ENCODE results near the gene RABGAP1L. TPM values are rescaled to one million over a fixed set of nuclear protein-coding genes. Genes with fewer than 3 reads are reported as not detected.

The RABGAP1L gene
- total RNA-seq, 6 experiments from 2014 or later, result 11.7 to 23.1 (median 18.5) TPM

- H3K36me3 ChIP-seq, result no peaks in the 10 kb centered on the region
- peaks cover 0 to 18% (median 8%) of the 10 kb centered on the region in 4 donors for H3K4me1 ChIP-seq
- no peak for ATAC-seq
- intact Hi-C loops (cut with DNase I), result loop anchor here in 1 of 2 donors (5.0 kb wide), 1 partner anchor 231 kb away; the partner anchor contains the start of gene CACYBP
- no peak overlapping the region for H3K27ac ChIP-seq
- no peak for DNase-seq
- TF ChIP-seq POLR2A (IDR thresholded peaks at IDR 0.05) (no peak), CTCF (IDR thresholded peaks at IDR 0.05) (no peak)
- H3K4me3 ChIP-seq, result no peak overlapping the region
- H3K27me3 ChIP-seq, result no peaks in the 10 kb centered on the region
- WGBS (ENCODE audit: insufficient coverage, low coverage, low lambda C conversion rate, missing lambda C conversion rate), result 81% methylated on average over 2 of the region's 2 CpGs
- H3K9me3 ChIP-seq, result no peaks in the 10 kb centered on the region
These were observed 607.4 kb downstream of the RABGAP1L start for GRCh38 chr1:174766727-174767126.

GRCh38 chr1:174768516-174768915, 609.2 kb downstream of the RABGAP1L start:
- intact Hi-C loops (cut with DNase I), result loop anchor here in 1 of 2 donors (5.0 kb wide), 1 partner anchor 229 kb away; the partner anchor contains the start of gene CACYBP
- Histone ChIP-seq H3K27me3 (no peaks in the 10 kb centered on the region), H3K4me3 (no peak overlapping the region), H3K9me3 (no peaks in the 10 kb centered on the region), H3K36me3 (no peaks in the 10 kb centered on the region), H3K27ac (peak overlapping the region in 1 of 3 donors; percentile 3), H3K4me1 (peaks cover 0 to 22% (median 8%) of the 10 kb centered on the region in 4 donors)
- 38% methylated on average over 2 of the region's 2 CpGs for WGBS (ENCODE audit: insufficient coverage, low coverage, low lambda C conversion rate, missing lambda C conversion rate)
- no peak for DNase-seq
- TF ChIP-seq POLR2A (IDR thresholded peaks at IDR 0.05) (no peak), CTCF (IDR thresholded peaks at IDR 0.05) (no peak)
- no peak for ATAC-seq

GRCh38 chr1:174768949-174769348, 609.6 kb downstream of the RABGAP1L start:
- 74% methylated on average over 2 of the region's 2 CpGs for WGBS (ENCODE audit: insufficient coverage, low coverage, low lambda C conversion rate, missing lambda C conversion rate)
- no peak for DNase-seq
- no peaks in the 10 kb centered on the region for H3K9me3 ChIP-seq
- no peaks in the 10 kb centered on the region for H3K27me3 ChIP-seq
- H3K27ac ChIP-seq, result peak overlapping the region in 1 of 3 donors; percentile 3
- H3K4me1 ChIP-seq, result peaks cover 0 to 22% (median 8%) of the 10 kb centered on the region in 4 donors
- H3K4me3 ChIP-seq, result no peak overlapping the region
- no peak for ATAC-seq
- intact Hi-C loops (cut with DNase I), result loop anchor here in 1 of 2 donors (5.0 kb wide), 1 partner anchor 228 kb away; the partner anchor contains the start of gene CACYBP
- TF ChIP-seq POLR2A (IDR thresholded peaks at IDR 0.05), result no peak
- TF ChIP-seq CTCF (IDR thresholded peaks at IDR 0.05), result no peak
- no peaks in the 10 kb centered on the region for H3K36me3 ChIP-seq

- ATAC-seq, result peak; percentile 49 to 61 (median 56)
These were observed 610.7 kb downstream of the RABGAP1L start for GRCh38 chr1:174769961-174770549.

More at GRCh38 chr1:174769961-174770549, 610.7 kb downstream of the RABGAP1L start:
- Histone ChIP-seq H3K4me1 (peaks cover 0 to 22% (median 8%) of the 10 kb centered on the region in 4 donors), H3K36me3 (no peaks in the 10 kb centered on the region), H3K4me3 (no peak overlapping the region), H3K27me3 (no peaks in the 10 kb centered on the region), H3K27ac (no peak overlapping the region), H3K9me3 (no peaks in the 10 kb centered on the region)
- intact Hi-C loops (cut with DNase I), result loop anchor here in 1 of 2 donors (5.0 kb wide), 1 partner anchor 227 kb away; the partner anchor contains the start of gene CACYBP
- no peak for TF ChIP-seq POLR2A (IDR thresholded peaks at IDR 0.05)
- TF ChIP-seq CTCF (IDR thresholded peaks at IDR 0.05), result peak; percentile 75 to 82 (median 76)
- no peak for DNase-seq

Measured in right lobe of liver (tissue), 6 donors.